Spleen (tissue), 11 donors: ENCODE measurements around the gene INSIG2. TPM values are rescaled to one million over a fixed set of nuclear protein-coding genes. Genes with fewer than 3 reads are reported as not detected.
A peak's percentile ranks its signal among the peaks of the same experiment; 100 is the strongest.

Source experiments
- DNase-seq: peaks from one replicate; pipeline ENCODE4 v3.0.0-alpha.2; 2020
- H3K27ac ChIP-seq, 8 donors: fragments of 200-600 bp; sonication (generic) in 7 of 8; 1 replicate in 4 of 8; 2 replicates in 4 of 8; pipeline versions ENCODE4 v1.5.0 to v1.8.0; 2016 to 2021; ENCODE audit warnings: inconsistent platforms in 4 of 8, mild to moderate bottlenecking in 4 of 8, moderate library complexity in 1 of 8
- H3K27me3 ChIP-seq, 7 donors: fragments of 200-600 bp; sonication (generic) in 6 of 7; replicated peaks in 1 of 7; 1 replicate in 4 of 7; 2 replicates in 3 of 7; pipeline versions ENCODE4 v1.5.0 to v1.8.0; 2016 to 2021; ENCODE audit warnings: inconsistent platforms in 3 of 7, mild to moderate bottlenecking in 1 of 7
- H3K36me3 ChIP-seq, 6 donors: fragments of 200-600 bp; sonication (generic) in 5 of 6; 1 replicate in 4 of 6; 2 replicates in 2 of 6; pipeline versions ENCODE4 v1.5.0 to v1.8.0; 2016 to 2021; ENCODE audit warnings: inconsistent platforms in 2 of 6
- H3K4me1 ChIP-seq, 6 donors: fragments of 200-600 bp; sonication (generic) in 5 of 6; 1 replicate in 3 of 6; 2 replicates in 3 of 6; pipeline versions ENCODE4 v1.5.0 to v1.8.0; 2016 to 2021; ENCODE audit warnings: inconsistent platforms in 3 of 6
- H3K4me3 ChIP-seq, 8 donors: fragments of 200-600 bp; sonication (generic) in 7 of 8; 1 replicate in 4 of 8; 2 replicates in 4 of 8; pipeline versions ENCODE4 v1.5.0 to v1.8.0; 2016 to 2021; ENCODE audit warnings: inconsistent platforms in 4 of 8, mild to moderate bottlenecking in 4 of 8, moderate library complexity in 2 of 8
- H3K9me3 ChIP-seq, 8 donors: fragments of 200-600 bp; sonication (generic) in 7 of 8; 1 replicate in 4 of 8; 2 replicates in 4 of 8; pipeline versions ENCODE4 v1.5.0 to v1.8.0; 2016 to 2021; ENCODE audit warnings: inconsistent platforms in 4 of 8
- POLR2A ChIP-seq, 3 donors: fragments of 450-650 bp; IDR thresholded peaks; one replicate each; pipeline ENCODE4 v1.5.1; 2017; ENCODE audit warnings: antibody characterized with exemption in 3 of 3, mild to moderate bottlenecking in 1 of 3
- POLR2AphosphoS5 ChIP-seq, 3 donors: sonication (generic); formaldehyde crosslinking; IDR thresholded peaks; one replicate each; pipeline ENCODE4 v1.5.1; 2017; ENCODE audit warnings: antibody characterized with exemption in 3 of 3
- WGBS, 5 donors: extraction: QIAGEN DNeasy Blood & Tissue Kit in 3 of 5; methylation state at CpG; one replicate each; pipeline versions ENCODE4 v1.1.5 to v1.1.7; 2013 to 2018; 5-methylcytosine and 5-hydroxymethylcytosine counted together
- intact Hi-C: fragments of 100-400 bp; cut with DNase I; formaldehyde crosslinking; loops from one replicate; pipeline ENCODE4 v1.15.0; 2023; ENCODE audit warnings: low total_unique reads
- polyA plus RNA-seq, 3 donors: library from polyadenylated mRNA; stranded (reverse); fragments of 200-250 nt; gene quantifications; one replicate each; pipeline ENCODE4 v1.2.1, GENCODE V29; 2013
- total RNA-seq, 7 donors: library from RNA; depleted of rRNA in 3 of 7; stranded (reverse); fragments of >200 nt in 3 of 7; fragmentation: NEBNext Ultra II Directional in 4 of 7; extraction: Animal tissue kit (Norgen Biotek cat#: 25700) in 4 of 7; gene quantifications; one replicate each; pipeline versions ENCODE4 v1.1.0 to v1.2.1, GENCODE V29; 2016 to 2021
- TF ChIP-seq, protein P1 (sequence below), 11 experiments: fragments of 200-600 bp in 7 of 11; fragments of 450-650 bp in 4 of 11; sonication (generic) in 4 of 11; IDR thresholded peaks in 8 of 11; conservative IDR thresholded peaks in 3 of 11; 1 replicate in 7 of 11; 2 replicates in 4 of 11; pipeline versions ENCODE4 v1.4.0 to v1.8.0; 2016 to 2021; ENCODE audit warnings: antibody characterized with exemption in 11 of 11, inconsistent platforms in 4 of 11, mild to moderate bottlenecking in 1 of 11
- donor health status: healthy with polysubstance abuse.
- donor health status: DM: no; HTN: no; CAD: no; lungs with moderate emphysema.
- donor health status: DM: no; HTN: no; CAD: no.
- donor health status: Bipolar disorder and iron deficiency.
- donor health status: healthy.
- donor health status: DM: no; HTN: no; CAD: no.
- donor health status: DM: yes; HTN: yes; CAD: no.

INSIG2 gene
- total and polyA plus RNA-seq, 10 donors = 11.5 to 42.7 (median 28.8) TPM

DNA sequence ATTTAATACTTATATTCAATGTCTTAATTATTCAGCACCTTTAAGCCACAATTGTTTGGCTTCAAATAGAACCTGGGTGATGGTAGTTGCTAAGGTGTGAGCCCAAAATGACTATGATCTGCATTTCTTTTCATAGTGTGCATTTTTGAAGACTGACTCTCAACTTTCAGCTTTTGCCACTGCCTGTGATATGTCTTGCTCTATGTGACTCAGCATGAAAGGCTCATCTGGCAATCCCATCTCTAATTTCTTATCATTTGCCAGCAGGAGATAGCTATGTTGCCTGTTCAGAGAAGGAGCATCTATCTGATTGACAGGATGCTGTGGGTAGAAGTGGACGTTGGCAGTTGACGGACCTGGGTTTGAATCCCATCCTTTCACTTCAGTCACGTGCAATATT, 39.9 kb upstream of the INSIG2 start:
- no peaks in the 10 kb centered on the region for H3K9me3 ChIP-seq
- peaks cover 0 to 36% (median 12%) of the 10 kb centered on the region in 6 donors for H3K4me1 ChIP-seq
- H3K27ac ChIP-seq = no peak overlapping the region
- peaks cover 0 to 26% (median 0%) of the 10 kb centered on the region in 7 donors for H3K27me3 ChIP-seq
- TF ChIP-seq POLR2AphosphoS5 (IDR thresholded peaks at IDR 0.05) = no peak
- no peak for TF ChIP-seq POLR2A (IDR thresholded peaks at IDR 0.05)
- TF ChIP-seq, protein P1, sequence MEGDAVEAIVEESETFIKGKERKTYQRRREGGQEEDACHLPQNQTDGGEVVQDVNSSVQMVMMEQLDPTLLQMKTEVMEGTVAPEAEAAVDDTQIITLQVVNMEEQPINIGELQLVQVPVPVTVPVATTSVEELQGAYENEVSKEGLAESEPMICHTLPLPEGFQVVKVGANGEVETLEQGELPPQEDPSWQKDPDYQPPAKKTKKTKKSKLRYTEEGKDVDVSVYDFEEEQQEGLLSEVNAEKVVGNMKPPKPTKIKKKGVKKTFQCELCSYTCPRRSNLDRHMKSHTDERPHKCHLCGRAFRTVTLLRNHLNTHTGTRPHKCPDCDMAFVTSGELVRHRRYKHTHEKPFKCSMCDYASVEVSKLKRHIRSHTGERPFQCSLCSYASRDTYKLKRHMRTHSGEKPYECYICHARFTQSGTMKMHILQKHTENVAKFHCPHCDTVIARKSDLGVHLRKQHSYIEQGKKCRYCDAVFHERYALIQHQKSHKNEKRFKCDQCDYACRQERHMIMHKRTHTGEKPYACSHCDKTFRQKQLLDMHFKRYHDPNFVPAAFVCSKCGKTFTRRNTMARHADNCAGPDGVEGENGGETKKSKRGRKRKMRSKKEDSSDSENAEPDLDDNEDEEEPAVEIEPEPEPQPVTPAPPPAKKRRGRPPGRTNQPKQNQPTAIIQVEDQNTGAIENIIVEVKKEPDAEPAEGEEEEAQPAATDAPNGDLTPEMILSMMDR (IDR thresholded peaks at IDR 0.05 in 8 of 11, conservative IDR thresholded peaks at IDR 0.05 in 3 of 11) = no peak
- intact Hi-C loops = loop anchor here (5.0 to 10.0 kb wide), 2 partner anchors 136 to 814 kb away; no protein-coding TSS in a partner anchor
- WGBS, 5 donors = 70 to 86% (median 77%) methylated on average over 3 of the region's 3 CpGs
- DNase-seq = no peak
- no peaks in the 10 kb centered on the region for H3K36me3 ChIP-seq
- no peak overlapping the region for H3K4me3 ChIP-seq

DNA sequence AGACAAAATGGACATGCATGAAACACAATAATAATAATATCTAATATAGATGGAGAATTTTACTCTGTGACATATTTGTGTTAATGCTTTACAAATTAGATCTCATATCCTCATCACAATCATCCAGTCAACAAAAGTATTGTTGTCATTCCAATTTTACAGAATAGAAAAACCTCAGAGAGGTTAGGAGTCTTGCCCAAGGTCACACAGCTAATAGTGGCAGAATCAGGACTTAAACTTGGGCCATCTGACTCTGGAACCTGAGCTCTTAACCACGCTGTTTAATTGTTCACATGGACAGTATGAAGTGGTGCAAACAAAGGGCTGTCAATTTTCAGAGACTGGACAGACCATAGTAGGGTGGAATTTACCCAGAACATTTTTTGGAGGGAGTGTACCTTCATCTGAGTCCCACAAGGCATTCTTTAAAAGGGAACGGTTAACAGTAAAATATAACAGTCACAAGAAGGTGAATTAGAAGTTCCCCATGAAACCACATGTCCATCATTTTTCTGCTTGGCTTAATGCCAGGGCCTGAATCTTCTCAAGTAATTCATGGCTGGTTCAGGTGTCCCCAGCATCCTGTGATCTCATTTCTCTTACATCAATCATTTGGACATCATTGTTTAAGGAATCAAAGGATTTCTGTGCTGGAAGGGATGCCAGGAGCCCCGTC, 39.0 kb upstream of the INSIG2 start:
- WGBS, 5 donors = 55 to 69% (median 60%) methylated on average over 3 of the region's 3 CpGs
- intact Hi-C loops = loop anchor here (5.0 to 10.0 kb wide), 2 partner anchors 136 to 813 kb away; no protein-coding TSS in a partner anchor

DNA sequence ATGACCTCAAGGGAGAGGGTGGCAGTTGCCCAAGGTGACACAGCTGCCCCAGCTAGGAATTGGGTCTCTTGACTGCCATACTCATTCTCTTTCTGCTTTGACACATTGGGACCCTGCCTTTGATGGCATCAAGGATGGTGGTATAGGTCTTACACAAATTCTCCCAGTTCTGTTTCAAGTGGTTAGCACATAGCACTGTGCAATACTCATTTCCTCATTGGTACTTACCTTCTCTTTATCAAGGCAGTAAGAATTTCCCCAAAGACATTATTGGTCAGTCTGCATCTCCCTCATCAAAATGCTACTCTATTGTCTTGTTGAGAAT, 38.5 kb upstream of the INSIG2 start:
- no peak overlapping the region for H3K4me3 ChIP-seq
- H3K4me1 ChIP-seq = peaks cover 0 to 40% (median 13%) of the 10 kb centered on the region in 6 donors
- TF ChIP-seq, protein P1 (IDR thresholded peaks at IDR 0.05 in 8 of 11, conservative IDR thresholded peaks at IDR 0.05 in 3 of 11) = no peak
- TF ChIP-seq POLR2A (IDR thresholded peaks at IDR 0.05) = no peak
- no peak for TF ChIP-seq POLR2AphosphoS5 (IDR thresholded peaks at IDR 0.05)
- H3K36me3 ChIP-seq = no peaks in the 10 kb centered on the region
- no peak for DNase-seq
- peaks cover 0 to 22% (median 0%) of the 10 kb centered on the region in 7 donors for H3K27me3 ChIP-seq
- no peaks in the 10 kb centered on the region for H3K9me3 ChIP-seq
- peak overlapping the region in 2 of 8 donors; percentile 14 to 38 for H3K27ac ChIP-seq
- intact Hi-C loops = loop anchor here (5.0 to 10.0 kb wide), 2 partner anchors 135 to 813 kb away; no protein-coding TSS in a partner anchor

More for the DNA sequence above, 39.0 kb upstream of the INSIG2 start:
- Histone ChIP-seq H3K4me3 (no peak overlapping the region), H3K4me1 (peaks cover 0 to 36% (median 12%) of the 10 kb centered on the region in 6 donors), H3K9me3 (no peaks in the 10 kb centered on the region), H3K27me3 (peaks cover 0 to 22% (median 0%) of the 10 kb centered on the region in 7 donors), H3K27ac (peak overlapping the region in 2 of 8 donors; percentile 14 to 38), H3K36me3 (no peaks in the 10 kb centered on the region)
- DNase-seq = no peak
- TF ChIP-seq POLR2A (IDR thresholded peaks at IDR 0.05) (no peak), POLR2AphosphoS5 (IDR thresholded peaks at IDR 0.05) (no peak)
- TF ChIP-seq, protein P1 (IDR thresholded peaks at IDR 0.05 in 8 of 11, conservative IDR thresholded peaks at IDR 0.05 in 3 of 11) = no peak

DNA sequence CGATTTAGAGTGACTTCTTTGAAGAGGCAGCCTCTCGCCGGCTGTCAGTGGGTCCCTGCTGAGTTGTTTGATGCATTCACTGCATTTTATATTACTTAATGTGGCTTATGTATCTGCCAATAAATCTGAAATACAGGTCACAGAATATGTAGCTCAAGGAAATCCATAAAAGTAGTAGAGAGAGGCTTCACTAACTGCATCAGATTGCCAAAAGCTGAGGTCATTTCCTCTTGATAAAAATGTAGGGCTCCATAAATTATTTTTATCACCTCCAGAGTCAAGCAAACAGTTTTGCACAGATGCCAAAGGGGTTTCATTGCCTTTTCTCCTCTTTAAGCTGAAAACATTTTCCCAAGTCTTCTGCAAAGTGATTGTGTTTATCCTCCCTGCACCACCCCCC, 37.9 kb upstream of the INSIG2 start:
- WGBS, 5 donors = 35 to 61% (median 49%) methylated on average over 3 of the region's 3 CpGs
- intact Hi-C loops = no loop called here
- no peak overlapping the region for H3K4me3 ChIP-seq
- peaks cover 0 to 46% (median 19%) of the 10 kb centered on the region in 6 donors for H3K4me1 ChIP-seq
- H3K27me3 ChIP-seq = peaks cover 0 to 22% (median 0%) of the 10 kb centered on the region in 7 donors
- TF ChIP-seq, protein P1 (IDR thresholded peaks at IDR 0.05 in 8 of 11, conservative IDR thresholded peaks at IDR 0.05 in 3 of 11) = no peak
- TF ChIP-seq POLR2A (IDR thresholded peaks at IDR 0.05) = no peak
- no peak for TF ChIP-seq POLR2AphosphoS5 (IDR thresholded peaks at IDR 0.05)
- H3K36me3 ChIP-seq = no peaks in the 10 kb centered on the region
- H3K9me3 ChIP-seq = no peaks in the 10 kb centered on the region
- DNase-seq = no peak
- peak overlapping the region in 1 of 8 donors; percentile 38 for H3K27ac ChIP-seq
